HepG2 (cell line): ENCODE results near the gene C2. TPM values are rescaled to one million over a fixed set of nuclear protein-coding genes. Genes with fewer than 3 reads are reported as not detected.

ENCODE experiments used
- ATAC-seq: fragments of 200-7000 bp; cut with Tn5 transposase; 3 replicates; pipeline ENCODE4 v1.9.1; 2020; ENCODE audit warnings: mild to moderate bottlenecking, moderate library complexity
- BruUV-seq: library from RNA; stranded (reverse); fragments of 400-500 nt; replicated peaks from 2 replicates; lab custom pipeline; 2021; lab: Mats Ljungman, UMichigan
- CTCF ChIA-PET: fragments of 300-600 bp; formaldehyde crosslinking; extraction: SDS; loops from one replicate; lab custom pipeline; 2021; ENCODE audit warnings: low total read pairs, inconsistent platforms, low intra/inter-chr PET ratio; lab: Yijun Ruan, JAX
- POLR2A ChIA-PET: fragments of 350-600 bp; sonication (Branson Sonifier 250); formaldehyde crosslinking; loops from one replicate; lab custom pipeline; 2020; ENCODE audit warnings: antibody characterized with exemption, inconsistent platforms; lab: Yijun Ruan, JAX
- DNase-seq: peaks from one replicate; pipeline ENCODE4 v3.0.0-alpha.2; 2015; ENCODE audit warnings: low spot score
- FAIRE-seq: peaks from 3 replicates; lab custom pipeline; 2011; peaks lifted over from hg19 to GRCh38; lab: Jason Lieb, UNC
- H2AFZ ChIP-seq: one replicate; pipeline ENCODE4 v1.6.1; 2011; ENCODE audit warnings: low read length, inconsistent platforms
- H3K27ac ChIP-seq: fragments of 300-600 bp; 3 replicates; pipeline ENCODE4 v1.8.0; 2011; ENCODE audit warnings: mixed run types, mild to moderate bottlenecking, mixed read lengths, low read length, inconsistent platforms; ENCODE audit not compliant: insufficient read depth; ENCODE audit errors: extremely low read length
- H3K27me3 ChIP-seq, 2 experiments: fragments of 200-600 bp in 1 of 2; 2 replicates in 1 of 2; 3 replicates in 1 of 2; pipeline versions ENCODE4 v1.6.0 to v1.8.0; 2011; ENCODE audit warnings: low read length in 2 of 2, mild to moderate bottlenecking in 2 of 2, moderate library complexity in 2 of 2, inconsistent platforms in 1 of 2; ENCODE audit not compliant: insufficient read depth in 2 of 2, control insufficient read depth in 1 of 2
- H3K36me3 ChIP-seq, 2 experiments: fragments of 200-600 bp in 1 of 2; replicated peaks in 1 of 2; 2 replicates in 1 of 2; 3 replicates in 1 of 2; pipeline versions ENCODE4 v1.5.1 to v1.8.0; 2011; ENCODE audit warnings: low read length in 2 of 2, inconsistent platforms in 1 of 2; ENCODE audit not compliant: insufficient read depth in 2 of 2, control insufficient read depth in 1 of 2
- H3K4me1 ChIP-seq: 2 replicates; pipeline ENCODE4 v1.5.1; 2012; ENCODE audit warnings: low read length, inconsistent platforms; ENCODE audit not compliant: insufficient read depth
- H3K4me2 ChIP-seq: 2 replicates; pipeline ENCODE4 v1.6.0; 2011; ENCODE audit warnings: low read depth, low read length, inconsistent platforms
- H3K4me3 ChIP-seq, 3 experiments: fragments of 200-600 bp in 1 of 3; sonication (generic), shearing (Covaris generic) in 1 of 3; replicated peaks in 1 of 3; 2 replicates each; pipeline ENCODE4 v1.5.1; 2011 to 2016; ENCODE audit warnings: low read length in 3 of 3, inconsistent platforms in 2 of 3, low read depth in 2 of 3, mild to moderate bottlenecking in 2 of 3, control low read depth in 1 of 3, mixed read lengths in 1 of 3; ENCODE audit not compliant: insufficient read depth in 1 of 3
- H3K79me2 ChIP-seq: one replicate; pipeline ENCODE4 v1.6.1; 2011; ENCODE audit warnings: low read length, inconsistent platforms; ENCODE audit not compliant: insufficient read depth
- H3K9ac ChIP-seq: 2 replicates; pipeline ENCODE4 v1.6.0; 2011; ENCODE audit warnings: mild to moderate bottlenecking, low read depth, low read length, inconsistent platforms; ENCODE audit not compliant: insufficient read depth
- H3K9me3 ChIP-seq: 2 replicates; pipeline ENCODE4 v1.5.1; 2012; ENCODE audit warnings: mild to moderate bottlenecking, low read length
- H4K20me1 ChIP-seq: 2 replicates; pipeline ENCODE4 v1.6.0; 2011; ENCODE audit warnings: inconsistent platforms, mild to moderate bottlenecking, low read length, moderate library complexity; ENCODE audit not compliant: insufficient read depth
- HNF1B ChIP-seq: sonication (generic); formaldehyde crosslinking; IDR thresholded peaks from 2 replicates; pipeline ENCODE4 v1.5.1; 2020; ENCODE audit warnings: mild to moderate bottlenecking, moderate library complexity, missing genetic modification reagents
- HOXA9 ChIP-seq: sonication (generic); formaldehyde crosslinking; IDR thresholded peaks from 2 replicates; pipeline ENCODE4 v1.8.1; 2022; ENCODE audit warnings: missing genetic modification reagents, mild to moderate bottlenecking, moderate library complexity, borderline replicate concordance
- NCOR1 ChIP-seq: fragments of 200-600 bp; sonication (generic); IDR thresholded peaks from 2 replicates; pipeline ENCODE4 v1.7.0; 2017; ENCODE audit warnings: antibody characterized with exemption, low read length, borderline replicate concordance
- POLR2G ChIP-seq: fragments of 200-400 bp; formaldehyde crosslinking; IDR thresholded peaks from 2 replicates; pipeline ENCODE4 v1.6.1; 2018; ENCODE audit warnings: mild to moderate bottlenecking, low read depth, low read length, moderate library complexity
- RBFOX2 ChIP-seq: fragments of 200-400 bp; formaldehyde crosslinking; IDR thresholded peaks from 2 replicates; pipeline ENCODE4 v1.6.1; 2017; ENCODE audit warnings: low read depth, mild to moderate bottlenecking, low read length
- TBP ChIP-seq: sonication (generic); formaldehyde crosslinking; IDR thresholded peaks from 2 replicates; pipeline ENCODE4 v1.5.0; 2020; ENCODE audit warnings: missing genetic modification reagents
- ZNF17 ChIP-seq: sonication (generic); formaldehyde crosslinking; IDR thresholded peaks from 2 replicates; pipeline ENCODE4 v1.5.0; 2020; ENCODE audit warnings: mild to moderate bottlenecking, missing genetic modification reagents
- ZNF788 ChIP-seq: sonication (generic); formaldehyde crosslinking; IDR thresholded peaks from 2 replicates; pipeline ENCODE4 v1.5.0; 2020; ENCODE audit warnings: mild to moderate bottlenecking, missing genetic modification reagents, borderline replicate concordance
- ZNF850 ChIP-seq: sonication (generic); formaldehyde crosslinking; conservative IDR thresholded peaks from 2 replicates; pipeline ENCODE4 v1.9.0; 2021; ENCODE audit warnings: mild to moderate bottlenecking, missing genetic modification reagents
- WGBS: methylation state at CpG from one replicate; pipeline ENCODE4 v1.1.6; 2017; ENCODE audit warnings: low lambda C conversion rate; 5-methylcytosine and 5-hydroxymethylcytosine counted together
- in situ Hi-C: cut with HindIII; loops from 2 replicates; pipeline ENCODE4 v1.10.0; 2017; ENCODE audit warnings: low pct_unique_long_range_greater_than_20kb; ENCODE audit not compliant: extremely low pct_ligation_motif_present
- intact Hi-C: fragments of 100-400 bp; cut with micrococcal nuclease; formaldehyde crosslinking; loops from one replicate; pipeline ENCODE4 v1.10.0; 2022; ENCODE audit not compliant: unreplicated experiment
- polyA plus RNA-seq, 8 experiments: library from polyadenylated mRNA; depleted of rRNA in 3 of 8; stranded (reverse) in 7 of 8; unstranded in 1 of 8; fragments of >200 nt; fragmentation: Illumina TruSeq in 4 of 8; extraction: Trizol in 4 of 8; gene quantifications; 2 replicates each; pipeline versions ENCODE4 v1.2.1 to v1.2.3, GENCODE V29; 2011 to 2016; ENCODE audit warnings: low read depth in 4 of 8, missing spikeins in 1 of 8, mixed read lengths in 1 of 8; ENCODE audit not compliant: insufficient read depth in 1 of 8
- total RNA-seq, 5 experiments: library from RNA; depleted of rRNA; stranded (reverse); fragments of >200 nt; fragmentation: Illumina TruSeq; extraction: Trizol; gene quantifications; 2 replicates each; pipeline ENCODE4 v1.2.3, GENCODE V29; 2016; ENCODE audit warnings: low read depth in 1 of 5
- TF ChIP-seq, protein P1 (sequence below): sonication (generic); formaldehyde crosslinking; IDR thresholded peaks from 2 replicates; pipeline ENCODE4 v1.4.0; 2020; ENCODE audit warnings: mild to moderate bottlenecking, low read depth, missing genetic modification reagents
- TF ChIP-seq, protein P2 (sequence below): IDR thresholded peaks from 2 replicates; pipeline ENCODE4 v1.6.1; 2016; ENCODE audit warnings: missing biosample characterization, missing genetic modification reagents, low read depth
- TF ChIP-seq, protein P3 (sequence below): sonication (generic); formaldehyde crosslinking; IDR thresholded peaks from 2 replicates; pipeline ENCODE4 v1.5.1; 2020; ENCODE audit warnings: mild to moderate bottlenecking, missing genetic modification reagents, moderate library complexity

The C2 gene
- total and polyA plus RNA-seq, 2 of the 13 experiments (the other 11 are each of a cell fraction or from before 2014, with no cell fraction given): 165 to 307 TPM

DNA sequence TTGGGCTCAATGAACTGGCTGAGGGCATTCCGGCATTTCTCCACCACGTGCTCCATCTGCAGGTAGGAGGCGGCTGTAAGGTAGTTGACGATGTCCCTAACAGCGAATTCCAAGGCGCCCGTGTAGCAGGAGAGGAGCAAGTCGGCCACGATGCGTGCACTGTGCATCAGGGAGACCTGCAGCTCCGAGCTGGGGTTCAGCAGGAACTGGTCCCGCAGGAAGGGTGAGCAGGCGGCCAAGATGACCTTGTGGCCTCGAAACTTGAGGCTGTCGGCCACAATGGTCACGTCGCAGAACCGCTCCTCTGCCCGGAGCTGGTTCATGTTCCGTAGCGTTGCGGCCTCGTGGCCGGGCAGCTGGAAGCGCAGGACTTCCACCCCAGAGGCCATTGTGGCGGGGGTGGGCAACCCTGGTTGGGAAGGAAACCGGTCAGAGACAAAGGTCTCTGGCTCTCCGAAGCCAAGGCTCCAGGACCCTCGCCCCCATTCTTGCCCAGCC lies 26.6 kb upstream of the C2 start (continued):
- TF ChIP-seq HNF1B (CRISPR knock-in tag) (no peak), ZNF850 (no peak)
- TF ChIP-seq, protein P1, sequence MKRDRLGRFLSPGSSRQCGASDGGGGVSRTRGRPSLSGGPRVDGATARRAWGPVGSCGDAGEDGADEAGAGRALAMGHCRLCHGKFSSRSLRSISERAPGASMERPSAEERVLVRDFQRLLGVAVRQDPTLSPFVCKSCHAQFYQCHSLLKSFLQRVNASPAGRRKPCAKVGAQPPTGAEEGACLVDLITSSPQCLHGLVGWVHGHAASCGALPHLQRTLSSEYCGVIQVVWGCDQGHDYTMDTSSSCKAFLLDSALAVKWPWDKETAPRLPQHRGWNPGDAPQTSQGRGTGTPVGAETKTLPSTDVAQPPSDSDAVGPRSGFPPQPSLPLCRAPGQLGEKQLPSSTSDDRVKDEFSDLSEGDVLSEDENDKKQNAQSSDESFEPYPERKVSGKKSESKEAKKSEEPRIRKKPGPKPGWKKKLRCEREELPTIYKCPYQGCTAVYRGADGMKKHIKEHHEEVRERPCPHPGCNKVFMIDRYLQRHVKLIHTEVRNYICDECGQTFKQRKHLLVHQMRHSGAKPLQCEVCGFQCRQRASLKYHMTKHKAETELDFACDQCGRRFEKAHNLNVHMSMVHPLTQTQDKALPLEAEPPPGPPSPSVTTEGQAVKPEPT (CRISPR knock-in tag): no peak
- TF ChIP-seq, all 625 proteins: peak for 53

DNA sequence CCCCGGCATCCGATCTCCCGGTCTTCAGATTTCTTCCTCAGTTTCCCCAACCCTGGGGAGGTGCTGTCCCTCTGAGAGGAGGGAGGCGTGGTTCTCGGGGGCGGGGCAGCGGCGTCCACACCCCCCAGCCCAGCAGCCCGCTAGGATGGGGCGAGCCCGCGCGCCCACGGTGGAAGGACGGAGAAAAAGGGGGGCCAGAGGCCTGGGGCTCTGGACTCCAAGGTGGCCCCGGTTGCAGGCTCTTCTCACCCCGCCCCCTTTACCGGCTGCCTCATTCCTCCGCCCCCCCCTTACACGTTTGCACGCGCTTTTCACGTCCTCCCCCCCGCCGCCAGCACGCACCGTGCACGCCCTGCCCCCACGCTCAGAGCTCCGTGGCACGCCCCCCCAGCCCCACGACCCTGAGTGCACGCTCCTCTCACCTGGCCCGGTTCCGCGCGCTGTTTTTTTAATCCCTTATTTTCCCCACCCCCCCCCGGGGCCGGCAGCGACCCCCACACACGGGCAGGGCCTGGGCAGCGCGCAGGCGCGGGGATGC lies 26.0 kb upstream of the C2 start:
- CTCF ChIA-PET: no interaction called here
- ATAC-seq (no peak), DNase-seq (no peak), FAIRE-seq (no peak)
- Histone ChIP-seq H3K9me3 (no peaks in the 10 kb centered on the region), H3K36me3 (no peaks in the 10 kb centered on the region), H3K4me1 (peaks cover 49% of the 10 kb centered on the region), H3K9ac (peak overlapping the region; percentile 66), H3K4me3 (peak overlapping the region; percentile 65 to 78 (median 67); a peak in 5 of 6 replicates), H4K20me1 (no peaks in the 10 kb centered on the region), H3K79me2 (peaks cover 21% of the 10 kb centered on the region), H3K27me3 (peaks cover 1 to 13% of the 10 kb centered on the region in 2 experiments; a peak in 2 of 5 replicates), H3K27ac (peak overlapping the region; percentile 60), H2AFZ (no peak overlapping the region), H3K4me2 (peak overlapping the region; percentile 95)
- POLR2A ChIA-PET: interaction anchor here (0.6 to 5.6 kb wide), 12 partner anchors 17 to 198 kb away, joined by 3 to 69 read pairs (median 6); partner anchors contain the start of genes ABHD16A, CFB, LSM2 and NEU1
- TSS peak; percentile 57 for BruUV-seq
- in situ Hi-C loops (loop anchor here (5.0 to 25.0 kb wide), 2 partner anchors 46 to 1061 kb away; partner anchors contain the start of genes BRD2, CFB and HLA-DMA), intact Hi-C loops (no loop called here)
- 22% methylated on average over 44 of the region's 45 CpGs for WGBS
- TF ChIP-seq NCOR1 (0 out of 2 replicates have a peak, but pooled peaks have one; percentile 14), POLR2G (no peak), TBP (CRISPR knock-in tag) (no peak), RBFOX2 (peak; percentile 39), ZNF788 (CRISPR knock-in tag) (no peak), ZNF17 (no peak), HOXA9 (CRISPR knock-in tag) (0 out of 2 replicates have a peak, but pooled peaks have one; percentile 41)
- TF ChIP-seq, protein P2, sequence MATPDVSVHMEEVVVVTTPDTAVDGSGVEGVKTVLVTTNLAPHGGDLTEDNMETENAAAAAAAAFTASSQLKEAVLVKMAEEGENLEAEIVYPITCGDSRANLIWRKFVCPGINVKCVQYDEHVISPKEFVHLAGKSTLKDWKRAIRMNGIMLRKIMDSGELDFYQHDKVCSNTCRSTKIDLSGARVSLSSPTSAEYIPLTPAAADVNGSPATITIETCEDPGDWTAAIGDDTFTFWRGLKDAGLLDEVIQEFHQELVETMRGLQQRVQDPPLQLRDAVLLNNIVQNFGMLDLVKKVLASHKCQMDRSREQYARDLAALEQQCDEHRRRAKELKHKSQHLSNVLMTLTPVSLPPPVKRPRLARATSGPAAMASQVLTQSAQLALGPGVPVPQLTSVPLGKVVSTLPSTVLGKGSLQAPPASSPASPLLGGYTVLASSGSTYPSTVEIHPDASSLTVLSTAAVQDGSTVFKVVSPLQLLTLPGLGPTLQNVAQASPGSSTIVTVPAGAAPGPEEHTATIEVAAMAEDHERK: no peak
- TF ChIP-seq, protein P3, sequence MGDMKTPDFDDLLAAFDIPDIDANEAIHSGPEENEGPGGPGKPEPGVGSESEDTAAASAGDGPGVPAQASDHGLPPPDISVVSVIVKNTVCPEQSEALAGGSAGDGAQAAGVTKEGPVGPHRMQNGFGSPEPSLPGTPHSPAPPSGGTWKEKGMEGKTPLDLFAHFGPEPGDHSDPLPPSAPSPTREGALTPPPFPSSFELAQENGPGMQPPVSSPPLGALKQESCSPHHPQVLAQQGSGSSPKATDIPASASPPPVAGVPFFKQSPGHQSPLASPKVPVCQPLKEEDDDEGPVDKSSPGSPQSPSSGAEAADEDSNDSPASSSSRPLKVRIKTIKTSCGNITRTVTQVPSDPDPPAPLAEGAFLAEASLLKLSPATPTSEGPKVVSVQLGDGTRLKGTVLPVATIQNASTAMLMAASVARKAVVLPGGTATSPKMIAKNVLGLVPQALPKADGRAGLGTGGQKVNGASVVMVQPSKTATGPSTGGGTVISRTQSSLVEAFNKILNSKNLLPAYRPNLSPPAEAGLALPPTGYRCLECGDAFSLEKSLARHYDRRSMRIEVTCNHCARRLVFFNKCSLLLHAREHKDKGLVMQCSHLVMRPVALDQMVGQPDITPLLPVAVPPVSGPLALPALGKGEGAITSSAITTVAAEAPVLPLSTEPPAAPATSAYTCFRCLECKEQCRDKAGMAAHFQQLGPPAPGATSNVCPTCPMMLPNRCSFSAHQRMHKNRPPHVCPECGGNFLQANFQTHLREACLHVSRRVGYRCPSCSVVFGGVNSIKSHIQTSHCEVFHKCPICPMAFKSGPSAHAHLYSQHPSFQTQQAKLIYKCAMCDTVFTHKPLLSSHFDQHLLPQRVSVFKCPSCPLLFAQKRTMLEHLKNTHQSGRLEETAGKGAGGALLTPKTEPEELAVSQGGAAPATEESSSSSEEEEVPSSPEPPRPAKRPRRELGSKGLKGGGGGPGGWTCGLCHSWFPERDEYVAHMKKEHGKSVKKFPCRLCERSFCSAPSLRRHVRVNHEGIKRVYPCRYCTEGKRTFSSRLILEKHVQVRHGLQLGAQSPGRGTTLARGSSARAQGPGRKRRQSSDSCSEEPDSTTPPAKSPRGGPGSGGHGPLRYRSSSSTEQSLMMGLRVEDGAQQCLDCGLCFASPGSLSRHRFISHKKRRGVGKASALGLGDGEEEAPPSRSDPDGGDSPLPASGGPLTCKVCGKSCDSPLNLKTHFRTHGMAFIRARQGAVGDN (CRISPR knock-in tag): peak; percentile 44
